SJSA1 (cell line): ENCODE data around the gene ANKRD33B. TPM values are rescaled to one million over a fixed set of nuclear protein-coding genes. Genes with fewer than 3 reads are reported as not detected.
"Not testable (repeated sequence)": the region's sequence is repeated elsewhere in the genome, so short reads cannot be mapped to it uniquely, and the experiment has no call there.

Source experiments
- DNase-seq, 2 experiments: peaks; one replicate each; pipeline ENCODE4 v3.0.0-alpha.2; 2015 to 2020; ENCODE audit warnings: low spot score in 2 of 2, low read depth in 1 of 2
- H3K27ac ChIP-seq: fragments of 250-450 bp; sonication (Bioruptor Pico); 2 replicates; pipeline ENCODE4 v1.5.1; 2020; ENCODE audit warnings: mild to moderate bottlenecking, moderate library complexity
- H3K27me3 ChIP-seq: fragments of 250-450 bp; sonication (Bioruptor Pico); replicated peaks from 2 replicates; pipeline ENCODE4 v1.5.1; 2020; ENCODE audit warnings: mild to moderate bottlenecking, moderate library complexity
- H3K36me3 ChIP-seq: fragments of 250-450 bp; sonication (Bioruptor Pico); 2 replicates; pipeline ENCODE4 v1.5.1; 2020; ENCODE audit warnings: mild to moderate bottlenecking
- H3K4me1 ChIP-seq: fragments of 250-450 bp; sonication (Bioruptor Pico); replicated peaks from 2 replicates; pipeline ENCODE4 v1.6.1; 2021; ENCODE audit warnings: mild to moderate bottlenecking
- H3K4me3 ChIP-seq: fragments of 250-450 bp; sonication (Bioruptor Pico); 2 replicates; pipeline ENCODE4 v1.5.1; 2020; ENCODE audit warnings: mild to moderate bottlenecking
- H3K9me3 ChIP-seq: fragments of 250-450 bp; sonication (Bioruptor Pico); replicated peaks from 2 replicates; pipeline ENCODE4 v1.5.1; 2020; ENCODE audit warnings: mild to moderate bottlenecking
- total RNA-seq: library from RNA; depleted of rRNA; stranded (reverse); fragments of >200 nt; shearing (Covaris generic); gene quantifications from 2 replicates; pipeline ENCODE4 v1.2.3, GENCODE V29; 2014

ANKRD33B gene
- total RNA-seq, 1 experiment from 2014 or later = 10.3 TPM

- Histone ChIP-seq H3K4me3 (no peak overlapping the region), H3K27me3 (no peaks in the 10 kb centered on the region), H3K27ac (no peak overlapping the region), H3K36me3 (peaks cover 1% of the 10 kb centered on the region; the same call in 1 of the 2 replicates), H3K4me1 (no peaks in the 10 kb centered on the region), H3K9me3 (no peaks in the 10 kb centered on the region)
- no peak for DNase-seq
Measured at GRCh38 chr5:10661401-10661800, 97.5 kb downstream of the ANKRD33B start.

GRCh38 chr5:10662083-10662482 is 98.2 kb downstream of the ANKRD33B start:
- Histone ChIP-seq H3K9me3 (no peaks in the 10 kb centered on the region), H3K4me1 (no peaks in the 10 kb centered on the region), H3K27me3 (no peaks in the 10 kb centered on the region), H3K4me3 (no peak overlapping the region), H3K36me3 (no peaks in the 10 kb centered on the region), H3K27ac (no peak overlapping the region)
- peak in 1 of 2 experiments; percentile 43 for DNase-seq

- Histone ChIP-seq H3K9me3 (no peaks in the 10 kb centered on the region), H3K27me3 (no peaks in the 10 kb centered on the region), H3K27ac (no peak overlapping the region), H3K4me3 (no peak overlapping the region), H3K4me1 (no peaks in the 10 kb centered on the region), H3K36me3 (no peaks in the 10 kb centered on the region)
- no peak for DNase-seq
Measured at GRCh38 chr5:10662661-10663488, 99.0 kb downstream of the ANKRD33B start.

- Histone ChIP-seq H3K36me3 (no peaks in the 10 kb centered on the region), H3K27me3 (no peaks in the 10 kb centered on the region), H3K27ac (no peak overlapping the region), H3K9me3 (no peaks in the 10 kb centered on the region), H3K4me3 (no peak overlapping the region), H3K4me1 (no peaks in the 10 kb centered on the region)
- peak in 1 of 2 experiments; percentile 41 for DNase-seq
Measured at GRCh38 chr5:10663489-10664179, 99.8 kb downstream of the ANKRD33B start.

GRCh38 chr5:10664180-10664769 is 100.4 kb downstream of the ANKRD33B start:
- not testable (repeated sequence) for H3K27me3 ChIP-seq, H3K4me3 ChIP-seq, H3K36me3 ChIP-seq, H3K9me3 ChIP-seq, H3K27ac ChIP-seq, H3K4me1 ChIP-seq
- peak; percentile 43 to 55 for DNase-seq

- no peak for DNase-seq
- Histone ChIP-seq H3K36me3 (no peaks in the 10 kb centered on the region), H3K27ac (no peak overlapping the region)
Measured at GRCh38 chr5:10665799-10666198, 101.9 kb downstream of the ANKRD33B start.

GRCh38 chr5:10666531-10667299 is 102.8 kb downstream of the ANKRD33B start:
- Histone ChIP-seq H3K4me3 (no peak overlapping the region), H3K27me3 (no peaks in the 10 kb centered on the region), H3K36me3 (no peaks in the 10 kb centered on the region), H3K4me1 (no peaks in the 10 kb centered on the region), H3K9me3 (no peaks in the 10 kb centered on the region), H3K27ac (no peak overlapping the region)
- no peak for DNase-seq

More at GRCh38 chr5:10665799-10666198, 101.9 kb downstream of the ANKRD33B start:
- Histone ChIP-seq H3K4me3 (no peak overlapping the region), H3K9me3 (no peaks in the 10 kb centered on the region), H3K27me3 (no peaks in the 10 kb centered on the region), H3K4me1 (no peaks in the 10 kb centered on the region)

GRCh38 chr5:10667431-10668057 is 103.7 kb downstream of the ANKRD33B start:
- Histone ChIP-seq H3K9me3 (no peaks in the 10 kb centered on the region), H3K27me3 (no peaks in the 10 kb centered on the region), H3K27ac (no peak overlapping the region), H3K4me1 (no peaks in the 10 kb centered on the region), H3K36me3 (no peaks in the 10 kb centered on the region), H3K4me3 (no peak overlapping the region)
- DNase-seq = no peak

GRCh38 chr5:10668697-10669096 is 104.8 kb downstream of the ANKRD33B start:
- H3K4me1 ChIP-seq = peaks cover 8% of the 10 kb centered on the region; the same call in 1 of the 2 replicates
- H3K36me3 ChIP-seq = no peaks in the 10 kb centered on the region
- no peak for DNase-seq
- H3K27me3 ChIP-seq = no peaks in the 10 kb centered on the region
- H3K27ac ChIP-seq = no peak overlapping the region
- H3K4me3 ChIP-seq = no peak overlapping the region
- no peaks in the 10 kb centered on the region for H3K9me3 ChIP-seq

GRCh38 chr5:10669983-10670382 is 106.1 kb downstream of the ANKRD33B start:
- Histone ChIP-seq H3K4me1 (peaks cover 10% of the 10 kb centered on the region; the same call in 1 of the 2 replicates), H3K27me3 (no peaks in the 10 kb centered on the region), H3K4me3 (no peak overlapping the region), H3K27ac (no peak overlapping the region), H3K9me3 (no peaks in the 10 kb centered on the region), H3K36me3 (no peaks in the 10 kb centered on the region)
- DNase-seq = no peak

GRCh38 chr5:10671041-10672008 is 107.5 kb downstream of the ANKRD33B start:
- no peak for DNase-seq
- Histone ChIP-seq H3K9me3 (no peaks in the 10 kb centered on the region), H3K27ac (no peak overlapping the region), H3K27me3 (no peaks in the 10 kb centered on the region), H3K4me3 (no peak overlapping the region), H3K36me3 (peaks cover under 1% of the 10 kb centered on the region), H3K4me1 (peaks cover 10% of the 10 kb centered on the region; the same call in 1 of the 2 replicates)
